Left colon (tissue), 2 donors: ENCODE measurements around the gene PADI4. TPM values are rescaled to one million over a fixed set of nuclear protein-coding genes. Genes with fewer than 3 reads are reported as not detected.

Experiments
- ATAC-seq: fragments of 200-7000 bp; cut with Tn5 transposase; one replicate; pipeline ENCODE4 v1.9.1; 2020; ENCODE audit warnings: mild to moderate bottlenecking, moderate library complexity
- DNase-seq, 2 donors: peaks; one replicate each; pipeline ENCODE4 v3.0.0-alpha.2; 2020
- intact Hi-C, 2 donors: fragments of 100-400 bp; cut with DNase I in 1 of 2; cut with micrococcal nuclease in 1 of 2; formaldehyde crosslinking; loops; one replicate each; pipeline versions ENCODE4 v1.11.2 to v1.14.0; 2022; cut with DNase I, micrococcal nuclease
- total RNA-seq, 2 donors: library from RNA; stranded (reverse); fragmentation: NEBNext Ultra II Directional; extraction: Animal tissue kit (Norgen Biotek cat#: 25700); gene quantifications; one replicate each; pipeline ENCODE4 v1.2.1, GENCODE V29; 2021
- donor health status: DM: no; HTN: no; CAD: no.
- donor health status: DM: yes; HTN: yes; CAD: no.

The PADI4 gene
- total RNA-seq, 2 donors from 2014 or later: not detected

DNA sequence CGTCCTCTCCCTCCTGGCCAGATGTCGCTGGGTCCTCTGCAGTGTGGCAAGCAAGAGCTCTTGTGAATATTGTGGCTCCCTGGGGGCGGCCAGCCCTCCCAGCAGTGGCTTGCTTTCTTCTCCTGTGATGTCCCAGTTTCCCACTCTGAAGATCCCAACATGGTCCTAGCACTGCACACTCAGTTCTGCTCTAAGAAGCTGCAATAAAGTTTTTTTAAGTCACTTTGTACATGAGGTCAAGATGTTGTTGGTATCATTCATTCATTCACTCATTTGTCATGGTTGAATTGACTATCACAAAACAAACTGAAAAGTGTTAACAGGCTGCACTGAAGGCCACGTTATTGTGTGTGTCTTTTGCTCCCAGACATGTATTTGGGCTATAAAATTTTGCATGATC is 55.8 kb downstream of the PADI4 start:
- DNase-seq: no peak
- ATAC-seq: no peak
- intact Hi-C loops: no loop called here

GRCh38 chr1:17365293-17365692 is 57.3 kb downstream of the PADI4 start:
- intact Hi-C loops: no loop called here
- ATAC-seq: no peak
- no peak for DNase-seq

DNA sequence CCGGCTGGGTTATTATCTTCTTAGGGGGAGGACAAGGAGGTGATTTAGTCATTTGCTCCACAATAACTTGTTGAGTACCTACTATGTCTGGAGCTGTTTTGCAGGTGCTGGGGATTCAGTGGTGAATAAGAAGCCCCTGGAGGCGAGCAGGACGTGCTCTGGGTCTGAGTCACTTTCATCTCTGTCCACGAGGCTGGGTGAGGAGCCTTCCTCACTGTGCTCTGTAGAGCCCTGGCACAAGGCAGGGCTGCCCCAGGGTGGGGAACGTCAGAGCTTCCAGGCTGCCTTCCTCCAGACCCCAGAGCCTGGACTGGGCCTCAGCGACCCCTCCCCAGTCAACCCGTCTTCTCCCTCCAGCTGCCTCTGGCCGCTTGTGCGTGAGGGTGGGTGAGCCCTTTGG is 61.5 kb downstream of the PADI4 start:
- ATAC-seq (no peak), DNase-seq (no peak)
- intact Hi-C loops: no loop called here

DNA sequence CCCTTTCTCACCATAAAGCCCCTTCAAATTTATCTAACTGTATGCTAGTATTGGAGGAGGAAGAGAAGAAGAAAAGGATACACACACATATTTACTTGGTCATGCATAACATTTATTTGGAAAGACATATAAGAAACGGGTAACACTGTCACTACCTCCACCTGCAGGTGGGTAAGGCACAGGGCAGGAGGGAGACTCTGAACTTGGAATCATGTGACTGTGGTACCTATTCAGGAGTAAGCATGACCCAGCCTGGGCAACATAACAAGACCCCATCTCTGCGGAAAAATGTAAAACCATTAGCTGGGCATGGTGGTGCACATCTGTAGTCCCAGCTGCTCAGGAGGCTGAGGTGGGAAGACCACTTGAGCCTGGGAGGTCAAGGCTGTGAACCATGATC is 62.6 kb downstream of the PADI4 start:
- peak; percentile 48 for ATAC-seq
- intact Hi-C loops: no loop called here

GRCh38 chr1:17371896-17372295 is 63.9 kb downstream of the PADI4 start, which contains the start of gene PADI6:
TSS of gene PADI6 (plus strand) at chr1:17372196. CDS start at chr1:17372246, 50 bp downstream.
- ATAC-seq (no peak), DNase-seq (no peak)
- intact Hi-C loops: no loop called here

More for the DNA sequence above, 62.6 kb downstream of the PADI4 start:
- DNase-seq: no peak

DNA sequence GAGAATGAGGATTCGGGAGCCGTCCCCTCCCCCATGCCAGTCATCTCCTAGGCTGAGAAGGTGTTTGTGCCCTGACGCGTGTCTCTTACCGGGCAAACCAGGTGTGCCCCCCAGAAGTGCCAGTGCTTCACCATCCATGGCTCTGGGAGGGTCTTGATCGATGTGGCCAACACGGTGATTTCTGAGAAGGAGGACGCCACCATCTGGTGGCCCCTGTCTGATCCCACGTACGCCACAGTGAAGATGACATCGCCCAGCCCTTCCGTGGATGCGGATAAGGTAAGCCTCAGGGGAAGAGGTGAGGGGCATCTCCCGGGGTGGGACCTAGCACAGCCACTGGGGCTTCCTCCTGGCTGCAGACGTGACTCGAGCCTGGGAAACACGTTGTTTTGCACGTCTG is 65.0 kb downstream of the PADI4 start:
- ATAC-seq (no peak), DNase-seq (no peak)
- intact Hi-C loops: no loop called here

GRCh38 chr1:17375651-17376050 is 67.7 kb downstream of the PADI4 start:
- intact Hi-C loops: no loop called here
- no peak for ATAC-seq
- no peak for DNase-seq

DNA sequence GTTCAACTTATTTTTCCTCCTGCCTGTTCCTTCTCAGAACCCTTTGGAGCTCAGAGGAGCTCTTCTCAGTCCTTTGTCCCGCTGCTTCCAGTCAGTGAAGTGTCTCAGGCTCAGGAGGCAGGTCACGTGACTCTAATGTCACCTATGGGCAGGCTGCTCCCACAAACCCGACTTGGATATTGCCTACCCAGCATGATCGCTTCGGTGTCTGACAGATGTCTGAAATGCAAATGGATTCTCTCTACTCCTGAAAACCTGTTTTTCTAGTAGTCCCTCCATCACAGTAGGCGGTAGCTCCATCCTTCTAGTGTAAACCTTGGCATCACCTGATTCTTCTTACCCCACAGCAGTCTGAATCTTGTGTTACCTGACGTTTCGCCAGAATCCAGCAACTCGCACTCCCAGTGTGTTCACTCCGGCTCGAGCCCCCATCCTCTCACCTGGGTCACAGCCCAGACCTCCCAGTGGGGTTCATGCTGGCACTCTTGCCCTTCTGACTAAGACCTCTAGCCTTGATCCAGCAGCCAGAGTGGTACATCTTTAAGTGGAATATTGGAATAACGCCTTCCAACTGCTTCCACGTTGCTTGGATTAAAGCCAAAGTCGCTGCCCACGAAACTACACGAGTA is 69.4 kb downstream of the PADI4 start:
- intact Hi-C loops: no loop called here
- no peak for DNase-seq
- no peak for ATAC-seq

- ATAC-seq (no peak), DNase-seq (no peak)
- intact Hi-C loops: no loop called here
These were observed 73.2 kb downstream of the PADI4 start for GRCh38 chr1:17381161-17381560.

DNA sequence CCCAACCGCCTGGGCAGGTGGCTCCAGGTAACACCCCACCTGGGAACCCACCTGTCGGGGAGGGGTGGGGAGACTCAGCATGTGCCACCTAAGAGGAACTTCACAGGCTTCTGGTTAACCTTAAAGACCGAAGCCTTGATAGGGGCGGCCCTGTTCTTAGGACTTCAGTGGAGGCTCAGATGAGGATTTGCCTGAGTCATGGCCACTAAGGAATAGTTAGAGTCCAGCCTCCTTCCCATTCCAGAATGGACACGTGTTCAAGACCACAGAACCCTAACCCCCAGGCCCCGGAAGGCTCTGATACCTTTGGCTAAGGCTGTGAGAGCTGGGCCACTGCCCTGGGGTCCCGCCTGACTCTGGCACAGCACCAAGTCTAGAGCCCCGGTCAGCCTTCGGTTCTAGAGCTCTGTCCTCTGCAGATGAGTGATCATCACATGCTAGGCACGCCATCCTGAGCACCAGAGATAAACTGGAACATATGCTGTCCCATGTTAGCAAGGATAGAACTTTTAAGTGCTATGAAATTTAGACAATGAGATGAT is 84.3 kb downstream of the PADI4 start:
- ATAC-seq: no peak
- intact Hi-C loops: no loop called here
- DNase-seq: no peak

DNA sequence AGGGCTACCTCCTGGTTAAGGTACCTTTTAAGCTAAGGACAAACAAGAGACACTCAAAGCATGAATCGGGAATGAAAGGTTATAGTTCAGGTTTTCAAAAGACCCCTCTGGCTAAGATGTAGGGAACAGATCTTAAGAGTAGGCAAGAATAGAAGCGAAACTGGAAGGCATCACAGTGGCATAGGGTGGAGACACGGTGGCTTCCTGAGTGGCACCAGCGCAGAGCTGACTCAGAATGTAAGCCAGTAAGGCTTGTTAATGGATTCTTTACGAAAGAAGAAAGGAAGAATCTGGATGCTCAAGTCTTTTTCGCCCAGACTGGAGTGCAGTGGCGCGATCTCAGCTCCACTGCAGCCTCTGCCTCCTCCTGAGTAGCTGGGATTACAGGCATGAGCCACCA is 85.2 kb downstream of the PADI4 start:
- intact Hi-C loops: no loop called here
- DNase-seq (no peak), ATAC-seq (no peak)

GRCh38 chr1:17397910-17398695 is 90.1 kb downstream of the PADI4 start:
- DNase-seq (no peak), ATAC-seq (no peak)
- intact Hi-C loops: no loop called here

DNA sequence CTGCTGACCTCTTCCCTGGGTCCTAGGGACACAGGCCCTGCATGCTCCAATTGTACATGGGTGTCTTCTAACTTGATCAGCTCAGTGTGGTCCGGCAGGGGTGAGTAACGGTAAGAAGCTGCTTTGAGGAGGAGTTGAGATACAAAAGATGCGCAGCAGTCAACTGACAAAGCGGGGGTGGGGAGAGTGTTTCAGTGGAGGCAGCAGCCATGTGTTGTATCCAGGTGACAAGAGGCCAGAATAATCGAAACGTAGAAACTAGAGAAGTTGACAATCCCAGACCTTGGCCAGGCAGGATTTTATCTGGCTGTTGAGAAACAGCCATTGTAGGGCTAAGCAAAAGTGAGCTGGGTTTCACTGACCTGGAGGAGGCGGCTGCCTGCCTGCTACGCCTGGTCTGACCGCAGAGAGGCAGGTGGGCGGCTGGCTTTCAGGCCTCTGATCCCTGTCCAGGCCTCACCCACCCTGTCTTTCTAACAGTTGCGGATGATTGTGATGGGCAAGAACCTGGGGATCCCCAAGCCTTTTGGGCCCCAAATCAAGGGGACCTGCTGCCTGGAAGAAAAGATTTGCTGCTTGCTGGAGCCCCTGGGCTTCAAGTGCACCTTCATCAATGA is 92.8 kb downstream of the PADI4 start:
- intact Hi-C loops: no loop called here
- ATAC-seq: no peak

DNA sequence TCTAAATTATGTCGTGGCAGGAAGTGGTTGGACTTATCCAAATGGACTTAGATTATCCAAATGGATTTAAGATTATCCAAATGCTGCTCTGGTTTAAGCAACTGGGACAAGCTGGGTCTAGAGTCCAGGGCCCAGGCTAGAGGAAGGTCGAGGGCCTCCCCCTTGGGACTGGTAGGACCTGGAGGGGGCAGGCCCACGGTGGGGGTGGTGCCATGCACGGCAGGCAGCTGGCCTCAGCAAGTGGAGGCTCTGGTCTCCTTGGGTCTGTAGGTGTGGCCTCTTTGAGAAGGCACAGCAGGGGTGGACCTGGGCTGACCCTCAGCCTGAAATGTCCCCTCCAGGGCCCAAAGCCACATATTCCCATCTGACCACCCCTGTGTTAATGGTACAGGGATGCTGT is 93.8 kb downstream of the PADI4 start:
- no peak for ATAC-seq
- DNase-seq: no peak
- intact Hi-C loops: no loop called here

More for the DNA sequence above, 92.8 kb downstream of the PADI4 start:
- DNase-seq: no peak

DNA sequence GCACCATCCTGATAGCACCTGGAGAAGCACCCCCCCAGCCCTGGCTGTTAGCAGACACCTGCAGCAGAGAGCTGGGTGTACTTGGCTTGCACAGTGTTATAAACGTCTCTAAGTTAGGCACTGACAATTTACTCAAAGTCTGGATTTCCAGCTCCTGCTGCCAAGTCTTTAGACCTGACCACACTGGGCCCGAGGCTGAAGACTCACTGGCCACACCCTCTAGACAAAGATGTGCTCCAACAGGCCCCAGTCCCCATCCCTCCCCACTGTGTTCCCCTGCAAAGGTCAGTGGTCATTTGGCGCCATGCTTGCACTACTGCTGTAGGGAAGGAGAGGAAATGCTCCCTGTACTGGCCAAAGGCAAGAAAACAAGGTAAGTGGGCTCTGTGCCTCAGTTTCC is 95.1 kb downstream of the PADI4 start:
- DNase-seq (no peak), ATAC-seq (no peak)
- intact Hi-C loops: no loop called here

DNA sequence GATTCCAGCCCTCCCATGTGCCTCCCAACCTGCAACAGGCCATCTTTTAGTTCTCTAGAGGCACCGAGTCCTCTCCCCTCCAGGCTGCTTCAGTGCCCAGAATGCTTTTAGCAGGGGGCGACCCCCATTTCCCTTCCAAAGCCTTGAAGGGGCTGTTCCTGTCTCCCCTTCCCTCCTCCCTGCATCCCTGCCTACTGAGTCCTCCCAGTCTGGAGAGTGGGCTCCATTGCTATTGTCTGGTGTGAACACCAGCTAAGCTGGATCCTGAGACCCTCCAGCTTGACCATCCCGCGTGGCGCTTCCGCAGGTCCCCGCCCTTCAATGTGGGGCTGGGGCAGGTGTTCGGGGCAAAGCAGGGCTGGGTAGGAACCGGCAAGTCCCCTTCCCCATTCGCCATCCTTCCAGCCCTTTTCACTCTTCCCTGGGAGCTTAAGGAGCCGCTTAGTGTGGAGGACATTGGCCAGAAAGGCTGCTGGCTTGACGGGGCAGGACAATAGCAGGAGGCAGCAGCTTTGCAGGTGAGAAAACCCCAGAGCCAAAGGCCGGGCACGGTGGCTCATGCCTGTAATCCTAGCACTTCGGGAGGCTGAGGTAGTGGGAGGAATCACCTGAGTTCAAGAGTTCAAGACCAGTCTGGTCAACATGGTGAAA is 96.2 kb downstream of the PADI4 start:
- intact Hi-C loops: no loop called here
- no peak for DNase-seq
- no peak for ATAC-seq

DNA sequence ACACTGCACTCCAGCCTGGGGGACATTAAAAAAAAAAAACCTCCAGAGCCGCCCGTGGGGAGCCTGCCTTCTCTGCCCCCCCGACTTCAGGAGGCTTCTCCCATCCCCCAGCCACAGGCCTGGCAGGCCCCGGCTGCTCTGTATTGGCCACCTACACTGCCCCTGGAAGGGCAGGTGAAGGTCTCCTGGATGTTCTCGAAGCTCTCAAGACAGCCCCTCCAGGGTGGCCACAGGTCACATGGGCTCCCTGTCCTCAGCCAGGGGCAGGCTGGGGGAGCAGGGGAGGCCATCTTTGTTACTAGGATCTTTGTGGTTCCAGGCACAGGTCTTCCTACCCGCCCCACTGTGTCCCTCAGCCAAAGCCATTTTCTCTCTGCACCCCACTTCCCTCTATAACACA is 96.8 kb downstream of the PADI4 start:
- ATAC-seq: no peak
- intact Hi-C loops: no loop called here
- DNase-seq: no peak

DNA sequence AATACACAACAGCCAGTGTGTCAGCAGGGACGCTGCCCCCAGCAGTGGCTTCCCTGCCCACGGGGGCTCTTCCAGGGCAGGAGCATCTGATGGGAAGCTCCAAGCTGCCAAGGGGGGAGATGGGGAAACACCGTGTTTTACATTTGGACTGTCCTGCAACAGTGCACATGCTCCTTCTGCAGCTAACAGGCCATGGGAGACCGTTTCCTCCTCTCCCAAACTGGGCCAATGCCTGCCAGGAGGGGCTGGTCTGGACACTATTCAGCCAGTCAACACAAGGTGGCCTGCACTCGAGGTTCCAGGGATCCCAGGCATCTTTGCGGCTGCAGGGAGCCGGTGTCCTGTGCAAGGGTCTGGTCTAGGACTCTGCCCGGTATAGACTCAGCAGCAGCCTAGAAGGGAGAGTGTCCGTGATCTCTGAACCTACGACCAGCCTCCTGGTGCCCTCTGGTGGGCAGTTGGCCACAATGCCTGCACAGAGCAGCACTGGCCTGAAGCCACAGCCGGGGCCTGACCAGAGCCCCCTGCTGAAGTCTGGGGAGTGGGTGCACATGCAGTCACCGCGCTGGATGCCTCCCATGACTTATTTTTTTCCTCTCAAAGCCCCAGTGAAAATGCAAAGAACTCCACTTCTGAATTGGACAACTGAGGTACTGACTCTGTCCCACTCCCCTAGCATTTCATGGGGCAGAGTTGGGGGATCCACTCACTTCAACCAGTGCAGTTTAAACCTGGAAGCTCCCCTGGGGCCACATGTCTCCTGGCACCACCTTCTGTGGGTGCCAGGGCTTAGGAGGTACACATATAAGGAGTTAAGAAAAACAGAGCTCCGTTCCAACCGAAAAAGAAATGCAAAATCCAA is 98.1 kb downstream of the PADI4 start:
- peak in 1 of 2 donors; percentile 69 for DNase-seq

More for the DNA sequence above, 98.1 kb downstream of the PADI4 start:
- peak; percentile 90 for ATAC-seq
- intact Hi-C loops: no loop called here
